HG03354 (cell line): ENCODE results near the gene SYT9.
A peak's percentile ranks its signal among the peaks of the same experiment; 100 is the strongest.

ENCODE experiments used
- ATAC-seq: cut with Tn5 transposase; IDR thresholded peaks from one replicate; pipeline ENCODE4 v1.9.1; 2021; ENCODE audit warnings: mild to moderate bottlenecking; ENCODE audit not compliant: unreplicated experiment, poor library complexity, severe bottlenecking

Gene SYT9

DNA sequence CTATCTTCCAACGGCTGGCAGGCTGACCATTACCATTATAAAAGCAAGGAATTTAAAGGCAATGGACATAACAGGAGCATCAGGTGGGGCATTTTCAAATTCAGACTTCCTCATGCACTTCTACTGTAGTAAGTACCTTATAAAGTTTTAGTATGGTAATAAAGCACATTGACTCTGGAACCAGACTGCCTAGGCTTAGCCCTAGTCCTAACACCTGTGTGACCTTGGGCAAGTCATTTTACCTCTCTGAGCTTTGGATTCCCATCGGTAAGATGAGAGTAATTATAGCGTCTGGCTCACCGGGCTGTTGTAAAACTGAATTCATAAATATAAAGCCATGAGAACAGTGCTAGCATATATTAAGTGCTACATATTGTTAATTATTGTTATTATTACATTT is 164.4 kb downstream of the SYT9 start:
- ATAC-seq = no peak

DNA sequence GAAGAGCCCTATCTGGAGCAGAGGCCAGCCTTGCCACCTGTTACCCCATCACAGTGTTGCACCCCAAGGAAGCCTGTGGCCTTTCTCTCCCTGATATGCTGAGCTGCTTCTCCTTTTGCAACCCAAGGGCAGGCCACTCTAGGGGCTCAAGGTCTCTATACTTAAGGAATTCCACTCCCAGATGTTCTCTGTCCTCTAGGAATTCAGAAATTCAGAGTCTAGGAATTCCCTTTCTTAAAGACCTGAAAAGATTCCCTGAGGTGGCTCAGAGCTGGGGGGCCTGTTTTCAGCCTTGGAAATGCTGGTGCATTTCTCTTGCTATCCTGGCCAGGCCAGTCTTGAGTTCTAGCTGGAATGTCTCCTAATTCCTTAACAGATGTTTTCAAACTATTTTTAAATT is 165.6 kb downstream of the SYT9 start:
- no peak for ATAC-seq

DNA sequence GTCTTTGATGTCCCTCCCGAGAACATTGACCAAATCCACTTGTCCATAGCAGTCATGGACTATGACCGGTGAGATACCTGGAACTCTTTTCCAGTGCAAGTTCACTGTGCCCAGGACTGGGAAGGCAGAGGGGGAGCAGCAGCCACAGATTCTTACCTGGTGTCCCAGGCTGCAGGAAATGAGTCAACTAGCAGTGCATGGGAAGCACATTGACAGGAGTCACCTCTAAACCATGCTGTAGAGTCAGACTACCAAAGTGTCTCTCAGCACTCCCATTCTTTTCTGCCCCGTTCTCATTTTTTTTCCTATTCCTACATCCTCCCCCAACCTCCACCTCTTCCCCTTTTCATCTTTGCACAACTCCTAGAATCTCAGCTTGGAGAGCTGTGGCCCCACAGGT is 166.4 kb downstream of the SYT9 start:
- no peak for ATAC-seq

DNA sequence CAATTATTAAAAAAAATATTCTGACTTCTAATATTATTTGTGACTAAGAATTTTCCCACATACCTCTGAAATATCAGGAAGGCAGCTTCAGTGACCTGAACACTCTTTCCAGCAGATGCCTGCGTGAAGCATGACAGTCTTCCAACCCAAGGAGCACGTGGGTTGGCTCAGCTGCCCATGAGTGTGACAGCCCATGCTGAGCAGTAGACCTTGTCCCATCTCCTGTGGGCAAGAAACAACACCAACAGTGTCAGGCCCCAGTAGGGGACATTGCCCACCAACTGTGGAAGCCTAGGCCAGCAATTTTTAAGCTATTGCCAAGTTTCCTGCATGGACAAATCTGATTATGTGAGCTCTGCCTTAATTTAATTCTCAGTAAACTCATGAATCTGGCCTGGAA is 167.2 kb downstream of the SYT9 start:
- no peak for ATAC-seq

DNA sequence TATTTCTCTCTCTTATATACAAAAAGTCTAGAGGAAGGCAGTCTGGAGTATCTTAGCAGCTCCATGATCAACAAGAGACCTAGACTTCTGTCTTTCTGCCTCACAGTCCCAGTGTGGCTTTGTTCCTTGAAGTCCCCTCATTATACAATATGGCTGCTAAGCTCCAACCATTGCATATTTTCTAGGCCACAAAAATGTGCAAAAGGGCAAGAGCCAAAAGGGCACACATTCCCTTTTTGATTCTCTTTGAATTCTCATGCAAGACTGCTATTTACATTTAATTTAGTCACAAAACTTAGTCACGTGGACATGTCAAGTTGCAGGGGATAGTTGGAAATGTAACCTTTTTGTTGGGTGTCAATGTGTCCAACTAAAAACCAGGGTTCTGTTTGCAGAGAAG is 169.4 kb downstream of the SYT9 start:
- ATAC-seq = no peak

DNA sequence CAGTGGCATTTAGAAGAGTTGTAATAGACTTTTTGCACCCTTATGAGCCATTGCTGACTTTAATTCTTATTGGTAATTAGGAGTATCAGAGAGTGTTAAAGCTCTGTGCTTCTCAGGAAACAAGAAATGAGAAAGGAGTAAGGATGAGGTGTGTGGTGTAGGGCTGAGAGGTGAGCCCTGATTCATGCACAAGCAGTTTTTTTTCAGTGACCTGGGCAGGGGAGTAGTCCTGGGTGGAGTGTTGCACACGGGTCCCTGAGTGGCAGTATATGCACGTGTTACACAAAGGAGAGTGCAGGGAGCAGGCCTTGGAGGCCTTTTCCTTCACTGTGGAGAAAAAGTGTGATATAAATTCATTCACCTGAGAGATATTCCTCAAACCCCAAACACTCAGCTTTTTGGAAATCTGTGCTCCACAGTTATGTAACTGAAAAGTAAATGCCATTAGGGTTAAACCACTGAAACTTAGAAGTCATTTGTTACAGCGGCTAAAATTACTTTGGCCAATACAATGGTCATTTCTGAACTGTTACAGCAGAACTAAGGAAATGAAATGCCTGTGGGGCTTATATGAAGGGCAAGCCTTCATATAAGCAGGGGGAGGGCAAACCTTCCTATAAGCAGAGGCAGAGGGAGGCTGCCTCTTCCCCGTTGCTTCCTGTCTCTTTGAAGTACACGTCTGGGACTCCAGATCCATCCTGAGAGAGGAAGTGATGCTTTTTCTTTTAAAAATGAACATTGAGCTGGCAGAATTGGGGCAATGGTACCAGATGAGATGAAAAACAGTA is 171.0 kb downstream of the SYT9 start:
- ATAC-seq = no peak

DNA sequence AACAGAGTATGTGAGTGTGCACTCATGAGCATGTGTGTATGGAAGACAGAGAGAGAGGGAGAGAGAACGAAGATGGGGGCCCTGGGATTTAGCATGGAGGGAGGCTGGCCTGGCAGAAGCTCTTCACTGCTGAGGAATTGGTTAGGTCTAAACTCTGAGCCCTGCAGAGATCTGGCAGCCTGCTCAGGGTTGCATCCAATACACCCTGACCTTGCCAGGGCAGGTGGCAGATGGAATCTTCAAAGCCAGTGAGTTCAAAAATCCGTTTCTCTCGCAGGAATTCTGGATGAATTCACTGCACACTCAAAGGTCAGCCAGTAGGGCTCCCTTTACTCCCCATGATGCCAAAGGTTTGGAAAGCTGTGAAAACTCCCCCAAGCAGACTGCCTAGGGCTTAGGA is 172.2 kb downstream of the SYT9 start:
- no peak for ATAC-seq

DNA sequence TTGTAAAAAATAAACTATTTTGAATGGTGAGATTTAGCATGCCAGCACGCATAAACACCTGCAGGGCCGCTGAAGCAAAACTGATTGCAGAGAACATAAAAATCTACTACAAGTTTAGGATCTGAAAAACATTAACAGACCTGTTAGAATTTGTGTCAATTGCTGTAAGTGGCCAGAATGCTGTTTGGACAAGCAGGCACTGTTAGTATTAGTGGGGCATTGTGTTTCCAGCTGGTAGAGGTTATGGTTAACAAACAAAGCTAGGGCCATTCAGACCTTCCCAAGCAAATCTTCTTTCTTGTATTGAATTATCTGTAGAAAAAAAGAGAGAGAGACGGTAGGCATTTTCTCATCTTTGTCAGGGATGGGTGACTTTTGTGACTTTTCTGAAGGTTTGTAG is 176.0 kb downstream of the SYT9 start:
- ATAC-seq = no peak

DNA sequence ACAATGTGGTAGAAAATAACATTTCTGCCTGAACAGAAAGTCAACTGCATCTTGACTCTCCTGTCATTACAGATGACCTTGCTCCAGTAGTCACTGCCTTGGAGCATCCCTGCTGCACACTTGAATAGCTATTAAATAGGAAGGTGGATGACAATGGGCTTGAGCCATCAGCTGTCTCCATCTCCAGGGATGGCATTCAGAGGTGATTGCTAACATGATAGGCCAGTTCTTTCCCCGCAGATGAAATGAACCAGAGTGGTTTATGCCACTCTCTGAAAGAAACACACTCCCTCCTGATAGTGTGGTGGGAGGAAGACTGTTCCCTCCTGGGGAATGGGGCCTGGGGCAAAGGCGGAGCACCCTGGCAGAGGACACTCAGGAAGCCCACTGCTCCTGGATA is 176.5 kb downstream of the SYT9 start:
- no peak for ATAC-seq

DNA sequence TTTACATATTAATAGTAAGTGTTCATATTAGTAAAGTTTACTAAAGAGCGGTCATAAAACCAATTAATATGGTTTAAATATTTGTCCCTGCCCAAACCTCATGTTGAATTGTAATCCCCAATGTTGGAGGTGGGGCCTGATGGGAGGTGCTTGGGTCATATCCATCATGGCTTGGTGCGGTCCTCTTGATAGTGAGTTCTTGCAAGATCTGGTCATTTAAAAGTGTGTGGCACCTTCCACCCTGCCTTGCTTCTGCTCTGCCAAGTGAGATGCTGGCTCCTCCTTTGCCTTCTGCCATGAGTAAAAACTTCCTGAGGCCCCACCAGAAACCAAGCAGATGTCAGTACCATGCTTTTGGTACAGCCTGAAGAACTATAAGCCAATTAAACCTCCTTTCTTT is 178.8 kb downstream of the SYT9 start:
- ATAC-seq = no peak

DNA sequence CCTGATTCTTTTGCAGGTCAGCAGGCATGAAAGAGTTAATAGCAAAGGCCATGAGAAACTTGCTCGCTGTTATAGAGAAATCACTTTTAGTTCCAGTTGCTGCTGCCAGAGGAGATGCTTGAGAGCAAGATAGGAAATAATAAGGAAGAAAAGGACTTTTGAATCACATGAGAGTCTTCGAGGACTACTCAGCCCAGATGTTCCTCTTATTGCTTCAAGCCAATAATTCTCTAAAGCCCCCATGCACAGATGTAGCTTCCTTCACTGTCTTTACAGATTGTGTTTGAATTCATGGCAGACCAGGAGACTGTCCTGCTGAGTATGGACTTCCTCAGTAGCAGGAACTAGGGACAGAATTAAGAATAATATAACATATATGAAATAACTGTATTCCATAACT is 183.5 kb downstream of the SYT9 start:
- ATAC-seq = no peak

DNA sequence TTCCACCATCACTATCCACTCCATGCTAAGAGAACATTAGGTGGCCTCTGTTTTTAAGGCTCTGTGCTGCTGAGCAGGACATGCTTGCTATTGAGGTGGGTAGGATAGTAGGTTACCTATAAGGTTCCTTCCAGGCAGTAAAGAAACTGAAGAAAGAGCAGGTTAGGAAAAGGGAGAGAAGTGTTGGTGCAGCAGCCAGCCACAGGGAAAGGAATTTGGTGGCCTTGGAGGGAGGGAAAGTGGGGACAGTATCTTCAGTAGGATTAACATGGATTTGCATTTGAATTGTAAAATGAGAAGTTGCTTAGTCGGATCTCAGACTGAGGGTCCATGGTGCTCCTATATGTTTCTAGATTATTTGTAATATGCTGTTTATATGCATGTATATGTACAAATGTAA is 184.4 kb downstream of the SYT9 start:
- ATAC-seq = no peak

DNA sequence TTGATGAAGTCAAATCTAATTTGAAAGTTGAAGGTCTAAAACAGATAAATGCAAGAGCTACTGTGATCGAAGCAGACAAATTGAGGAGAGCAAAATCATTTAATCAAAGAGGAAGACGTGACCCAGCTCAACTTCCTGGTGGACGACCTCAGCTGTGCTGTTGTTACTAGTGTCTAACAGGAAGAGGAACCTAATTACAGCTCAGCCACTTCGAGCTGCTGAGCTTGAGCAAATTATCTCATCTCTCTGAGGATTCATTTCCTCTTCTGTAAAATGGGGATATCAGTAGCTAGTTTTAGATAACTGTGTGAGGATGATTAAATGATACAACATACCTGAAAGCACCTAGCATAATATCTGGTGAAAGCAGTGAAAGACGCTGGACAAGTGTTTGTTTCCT is 185.0 kb downstream of the SYT9 start:
- peak; percentile 78 for ATAC-seq

DNA sequence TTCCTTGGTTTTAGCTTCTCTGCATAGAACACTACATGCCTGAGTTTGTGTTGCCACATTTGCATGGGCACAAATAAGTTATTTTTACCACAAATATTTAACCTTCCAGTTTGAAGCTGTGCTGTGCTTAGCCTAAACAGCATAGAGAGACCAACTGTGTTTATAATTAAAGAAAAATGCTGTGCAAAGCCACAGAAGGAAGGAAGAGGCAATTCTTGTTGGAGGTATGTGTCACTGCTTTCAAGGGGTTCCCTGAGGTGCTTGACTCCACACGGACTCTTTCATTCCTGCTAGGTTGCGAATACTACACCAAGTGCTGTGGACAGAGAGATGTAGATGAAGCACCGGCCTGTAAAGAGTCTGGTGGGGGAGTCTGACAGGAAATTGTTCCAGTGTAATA is 186.0 kb downstream of the SYT9 start:
- ATAC-seq = no peak

DNA sequence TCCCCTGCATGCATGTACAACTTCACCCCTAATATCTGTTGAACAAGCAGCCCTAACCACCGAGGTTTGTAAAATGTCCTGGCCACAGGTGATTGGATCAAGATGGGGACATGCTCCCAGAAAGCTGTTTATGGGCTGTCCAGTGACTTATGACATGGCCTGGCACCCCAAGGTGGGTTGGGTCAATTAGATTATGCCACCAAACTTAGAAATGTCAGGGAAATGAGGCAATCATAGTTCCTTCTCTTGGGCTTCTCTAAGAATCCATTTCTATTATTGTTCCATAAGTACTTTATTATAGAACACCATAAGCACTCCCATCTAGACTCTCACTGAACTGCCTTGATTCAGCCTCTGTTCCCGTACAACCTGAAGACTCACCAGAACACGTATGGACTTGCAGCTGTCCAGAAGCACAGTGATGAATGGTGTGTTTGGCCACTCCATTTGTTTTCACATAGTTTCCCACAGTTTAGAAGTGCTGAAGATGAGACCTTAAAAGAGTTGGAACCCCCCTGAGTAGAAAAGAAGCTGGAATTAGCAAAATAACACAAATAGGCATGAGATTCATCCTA is 188.1 kb downstream of the SYT9 start:
- no peak for ATAC-seq

DNA sequence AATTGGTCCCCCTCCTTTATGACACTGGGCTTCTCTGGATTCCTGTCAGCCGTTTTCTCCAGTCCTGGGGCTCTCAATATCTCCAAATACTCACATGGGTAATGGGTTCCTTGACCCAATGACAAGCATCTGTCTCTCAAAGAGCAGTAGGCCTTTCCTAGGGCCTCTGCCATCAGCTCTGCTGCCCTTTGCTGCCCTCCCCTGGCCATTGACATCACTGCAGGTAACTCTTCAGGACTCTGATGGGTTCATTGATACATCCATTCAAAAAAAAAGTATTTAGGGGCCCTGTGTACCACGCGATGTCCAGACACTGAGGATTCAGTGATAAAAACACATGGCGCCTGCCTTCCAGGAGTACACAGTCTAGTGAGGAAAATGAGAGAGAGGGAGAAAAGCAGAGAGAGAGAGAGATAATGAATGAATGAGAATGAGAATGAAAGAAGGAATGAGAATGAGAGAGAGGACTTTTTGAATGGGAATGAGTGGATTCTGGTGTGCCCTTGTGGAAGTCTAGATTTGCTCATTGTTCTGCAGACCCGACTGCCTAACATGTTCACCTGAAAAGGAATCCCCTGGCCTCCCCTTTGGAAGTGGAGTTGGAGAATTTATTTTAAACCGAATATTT is 191.0 kb downstream of the SYT9 start:
- peak; percentile 94 for ATAC-seq

DNA sequence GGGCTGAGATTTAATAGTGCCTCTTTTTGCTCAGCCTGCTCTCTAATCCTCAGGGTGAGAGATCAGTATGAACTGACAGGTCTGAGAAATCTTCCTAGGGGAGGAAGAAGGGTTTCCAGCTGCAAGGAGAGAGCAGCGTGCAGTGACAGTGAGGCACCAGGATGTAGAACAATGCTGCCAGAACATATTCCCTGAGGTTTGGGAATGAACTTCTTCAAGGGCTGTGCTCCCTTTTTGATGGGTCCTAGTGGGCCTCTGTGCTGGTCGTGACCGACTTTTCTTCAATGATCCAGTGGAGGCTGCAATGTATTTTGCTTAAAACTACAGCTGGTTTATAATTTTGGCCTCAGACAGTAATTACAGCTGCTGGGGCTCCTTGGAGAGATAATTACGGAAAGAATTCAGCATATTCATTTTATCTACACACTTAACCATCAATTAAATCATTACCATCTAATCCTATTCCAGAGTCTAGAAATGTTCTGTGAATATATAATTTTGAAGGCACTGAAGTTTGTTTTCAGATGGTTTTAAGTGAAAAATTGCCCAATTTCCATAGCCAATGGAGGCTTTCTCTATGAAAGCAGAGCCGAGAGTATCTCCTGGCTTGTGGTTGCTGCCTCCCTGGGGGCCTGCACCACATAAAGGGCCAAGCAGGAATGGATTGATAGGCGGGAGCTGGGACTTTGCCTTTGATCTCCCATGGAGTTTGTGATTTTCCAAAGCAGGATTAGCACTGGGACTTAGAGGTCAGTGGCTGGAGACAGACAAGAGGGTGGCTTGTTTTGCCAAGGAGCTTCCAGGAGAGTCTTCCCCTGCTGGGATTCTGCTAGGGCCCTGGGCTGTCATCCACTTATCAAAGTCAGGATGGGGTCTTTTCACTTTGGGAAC is 192.6 kb downstream of the SYT9 start:
- no peak for ATAC-seq

DNA sequence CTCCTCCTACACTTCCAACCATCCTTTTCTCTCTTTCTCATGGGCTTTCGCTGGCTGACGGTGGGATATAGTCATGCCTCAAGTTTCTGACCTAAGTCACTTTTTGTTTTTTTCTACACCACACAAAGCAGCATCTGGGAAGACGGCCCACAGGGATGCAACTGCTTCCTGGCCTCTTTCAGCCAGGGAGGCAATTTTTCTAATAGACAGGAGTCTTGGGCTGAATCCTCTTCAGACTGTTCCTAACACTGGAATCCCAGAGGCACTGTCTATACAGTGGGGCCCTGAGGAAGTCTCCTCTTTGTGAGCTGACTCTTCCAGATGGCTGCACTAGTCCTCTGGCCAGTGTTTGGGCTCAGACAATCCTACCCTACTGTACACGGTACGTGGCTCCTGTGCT is 193.9 kb downstream of the SYT9 start:
- no peak for ATAC-seq

DNA sequence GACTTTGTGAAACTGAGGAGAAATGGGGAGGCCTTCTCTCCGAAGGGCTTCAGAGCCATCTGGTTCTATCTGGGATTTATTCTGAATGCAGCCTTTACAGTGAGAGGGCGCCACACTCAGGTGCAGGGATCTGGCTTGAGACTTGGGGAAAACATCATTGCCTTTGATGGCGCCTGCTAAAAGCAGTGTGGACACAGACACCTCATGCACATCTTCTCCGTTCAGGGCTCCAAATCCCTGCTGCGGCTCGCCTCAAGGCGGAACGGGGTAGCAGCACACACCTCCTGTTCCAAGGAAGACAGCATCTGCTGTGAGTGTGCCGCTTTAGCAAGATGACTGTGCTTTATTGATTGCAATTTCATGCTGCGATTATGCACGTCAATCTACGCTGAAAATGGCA is 196.5 kb downstream of the SYT9 start:
- no peak for ATAC-seq

DNA sequence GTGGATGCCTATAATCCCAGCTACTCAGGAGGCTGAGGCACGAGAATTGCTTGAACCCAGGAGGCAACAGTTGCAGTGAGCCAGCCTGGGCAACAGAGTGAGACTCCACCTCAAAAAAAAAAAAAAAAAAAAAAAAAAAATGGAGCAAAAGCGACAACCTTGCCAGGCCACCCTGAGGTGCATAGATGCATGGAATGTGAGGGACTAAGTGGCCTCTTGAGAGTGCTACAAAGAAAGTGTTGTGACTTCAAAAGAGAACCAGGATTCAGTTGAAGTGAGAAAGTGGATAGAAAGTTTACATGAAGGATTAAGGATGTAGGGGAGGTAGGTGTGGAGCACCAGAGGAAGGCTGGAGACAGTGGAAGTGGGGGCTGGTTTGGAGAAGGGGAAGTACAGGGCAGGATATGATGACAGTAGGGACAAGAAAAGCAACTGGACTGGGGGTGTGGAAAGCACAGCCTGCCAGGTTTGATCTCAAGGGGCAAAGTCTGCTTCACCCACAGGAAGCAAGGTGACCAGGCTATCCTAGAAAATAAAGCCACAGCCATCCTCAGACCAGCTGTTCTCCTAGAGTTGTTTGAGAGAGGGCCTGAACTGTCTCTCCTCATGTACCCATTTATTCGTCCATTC is 197.6 kb downstream of the SYT9 start:
- no peak for ATAC-seq
